Measurements from ENCODE around the gene TBC1D4. TPM values are rescaled to one million over a fixed set of nuclear protein-coding genes. Genes with fewer than 3 reads are reported as not detected.

Gene TBC1D4, protein sequence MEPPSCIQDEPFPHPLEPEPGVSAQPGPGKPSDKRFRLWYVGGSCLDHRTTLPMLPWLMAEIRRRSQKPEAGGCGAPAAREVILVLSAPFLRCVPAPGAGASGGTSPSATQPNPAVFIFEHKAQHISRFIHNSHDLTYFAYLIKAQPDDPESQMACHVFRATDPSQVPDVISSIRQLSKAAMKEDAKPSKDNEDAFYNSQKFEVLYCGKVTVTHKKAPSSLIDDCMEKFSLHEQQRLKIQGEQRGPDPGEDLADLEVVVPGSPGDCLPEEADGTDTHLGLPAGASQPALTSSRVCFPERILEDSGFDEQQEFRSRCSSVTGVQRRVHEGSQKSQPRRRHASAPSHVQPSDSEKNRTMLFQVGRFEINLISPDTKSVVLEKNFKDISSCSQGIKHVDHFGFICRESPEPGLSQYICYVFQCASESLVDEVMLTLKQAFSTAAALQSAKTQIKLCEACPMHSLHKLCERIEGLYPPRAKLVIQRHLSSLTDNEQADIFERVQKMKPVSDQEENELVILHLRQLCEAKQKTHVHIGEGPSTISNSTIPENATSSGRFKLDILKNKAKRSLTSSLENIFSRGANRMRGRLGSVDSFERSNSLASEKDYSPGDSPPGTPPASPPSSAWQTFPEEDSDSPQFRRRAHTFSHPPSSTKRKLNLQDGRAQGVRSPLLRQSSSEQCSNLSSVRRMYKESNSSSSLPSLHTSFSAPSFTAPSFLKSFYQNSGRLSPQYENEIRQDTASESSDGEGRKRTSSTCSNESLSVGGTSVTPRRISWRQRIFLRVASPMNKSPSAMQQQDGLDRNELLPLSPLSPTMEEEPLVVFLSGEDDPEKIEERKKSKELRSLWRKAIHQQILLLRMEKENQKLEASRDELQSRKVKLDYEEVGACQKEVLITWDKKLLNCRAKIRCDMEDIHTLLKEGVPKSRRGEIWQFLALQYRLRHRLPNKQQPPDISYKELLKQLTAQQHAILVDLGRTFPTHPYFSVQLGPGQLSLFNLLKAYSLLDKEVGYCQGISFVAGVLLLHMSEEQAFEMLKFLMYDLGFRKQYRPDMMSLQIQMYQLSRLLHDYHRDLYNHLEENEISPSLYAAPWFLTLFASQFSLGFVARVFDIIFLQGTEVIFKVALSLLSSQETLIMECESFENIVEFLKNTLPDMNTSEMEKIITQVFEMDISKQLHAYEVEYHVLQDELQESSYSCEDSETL (N-terminal part only)
- 10 to 100 TPM; 14.7 to 67.0 (median 31.0) TPM for total RNA-seq
- 10 to 100 TPM; 10.1 to 12.2 (median 10.6) TPM for polyA plus RNA-seq
- long read RNA-seq, donor 1 = 0 reads
- long read RNA-seq, donor 2 = 0 reads

DNA sequence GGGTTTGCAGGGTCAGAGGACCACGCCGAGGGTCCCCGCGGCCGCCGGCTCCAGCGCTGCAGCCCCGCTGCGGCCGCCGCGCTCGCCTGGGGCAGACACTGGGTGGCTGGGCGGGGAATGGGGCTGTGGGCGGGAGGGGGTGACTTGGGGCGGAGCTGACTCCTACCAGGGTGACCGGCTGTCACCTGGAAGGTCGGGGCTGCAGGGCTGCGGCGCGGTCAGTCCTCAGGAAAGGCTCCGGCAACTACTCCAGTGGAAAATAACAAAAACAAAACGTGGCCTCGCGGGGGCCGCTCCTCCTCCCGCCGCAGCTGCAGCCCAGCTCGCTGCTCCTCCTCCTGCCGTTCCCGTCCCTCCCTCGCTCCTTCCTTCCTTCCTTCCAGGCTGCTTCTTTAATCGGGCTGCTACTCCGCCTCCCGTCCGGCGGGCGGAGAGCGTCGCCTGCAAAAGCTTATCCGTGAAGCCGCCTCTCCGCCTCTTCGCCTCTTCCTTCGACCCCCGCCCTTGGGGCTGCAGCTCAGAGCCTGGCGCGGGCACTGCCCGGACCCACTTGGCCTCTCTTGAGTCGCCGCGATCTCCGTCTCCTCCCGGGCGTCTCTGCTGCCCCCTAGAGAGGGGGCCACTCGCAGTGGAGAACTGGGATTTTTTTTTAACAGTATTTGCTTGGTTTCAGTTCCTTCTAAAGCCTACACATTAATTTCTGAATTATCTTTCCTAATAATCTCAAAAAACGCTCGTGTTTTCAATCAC, at the start of gene TBC1D4:
TSS of gene TBC1D4 (minus strand) at position 100 of the 750 bp plus-strand sequence. CDS start 402 bp downstream, outside the sequence.
- H3K4me3 ChIP-seq = peak within 1 kb of the TSS; percentile 79 to 98 (median 86)
- no peaks in the 10 kb centered on the region for H3K36me3 ChIP-seq
- peaks cover 0 to 83% (median 25%) of the 10 kb centered on the region in 7 donors for H3K27me3 ChIP-seq (replicated peaks in 1 of 7)
- 0 to 1% (median 0%) methylated on average over 43 to 58 of the region's 58 CpGs for WGBS, 5 donors
- peak; percentile 92 for DNase-seq
- peak within 1 kb of the TSS; percentile 36 to 84 (median 78) for H3K27ac ChIP-seq
- intact Hi-C loops (cut with DNase I; ENCODE audit: low total_unique reads) = no loop called here
- H3K4me1 ChIP-seq = peaks cover 5 to 55% (median 33%) of the 10 kb centered on the region in 6 donors
- peak; percentile 77 to 89 (median 84) for TF ChIP-seq POLR2AphosphoS5 (IDR thresholded peaks at IDR 0.05)
- TF ChIP-seq POLR2A (IDR thresholded peaks at IDR 0.05) = peak in 1 of 3 donors; percentile 17
- TF ChIP-seq, protein P1, sequence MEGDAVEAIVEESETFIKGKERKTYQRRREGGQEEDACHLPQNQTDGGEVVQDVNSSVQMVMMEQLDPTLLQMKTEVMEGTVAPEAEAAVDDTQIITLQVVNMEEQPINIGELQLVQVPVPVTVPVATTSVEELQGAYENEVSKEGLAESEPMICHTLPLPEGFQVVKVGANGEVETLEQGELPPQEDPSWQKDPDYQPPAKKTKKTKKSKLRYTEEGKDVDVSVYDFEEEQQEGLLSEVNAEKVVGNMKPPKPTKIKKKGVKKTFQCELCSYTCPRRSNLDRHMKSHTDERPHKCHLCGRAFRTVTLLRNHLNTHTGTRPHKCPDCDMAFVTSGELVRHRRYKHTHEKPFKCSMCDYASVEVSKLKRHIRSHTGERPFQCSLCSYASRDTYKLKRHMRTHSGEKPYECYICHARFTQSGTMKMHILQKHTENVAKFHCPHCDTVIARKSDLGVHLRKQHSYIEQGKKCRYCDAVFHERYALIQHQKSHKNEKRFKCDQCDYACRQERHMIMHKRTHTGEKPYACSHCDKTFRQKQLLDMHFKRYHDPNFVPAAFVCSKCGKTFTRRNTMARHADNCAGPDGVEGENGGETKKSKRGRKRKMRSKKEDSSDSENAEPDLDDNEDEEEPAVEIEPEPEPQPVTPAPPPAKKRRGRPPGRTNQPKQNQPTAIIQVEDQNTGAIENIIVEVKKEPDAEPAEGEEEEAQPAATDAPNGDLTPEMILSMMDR (IDR thresholded peaks at IDR 0.05 in 8 of 11, conservative IDR thresholded peaks at IDR 0.05 in 3 of 11) = peak in 10 of 11 experiments; percentile 34 to 79 (median 76)
- H3K9me3 ChIP-seq = no peaks in the 10 kb centered on the region

DNA sequence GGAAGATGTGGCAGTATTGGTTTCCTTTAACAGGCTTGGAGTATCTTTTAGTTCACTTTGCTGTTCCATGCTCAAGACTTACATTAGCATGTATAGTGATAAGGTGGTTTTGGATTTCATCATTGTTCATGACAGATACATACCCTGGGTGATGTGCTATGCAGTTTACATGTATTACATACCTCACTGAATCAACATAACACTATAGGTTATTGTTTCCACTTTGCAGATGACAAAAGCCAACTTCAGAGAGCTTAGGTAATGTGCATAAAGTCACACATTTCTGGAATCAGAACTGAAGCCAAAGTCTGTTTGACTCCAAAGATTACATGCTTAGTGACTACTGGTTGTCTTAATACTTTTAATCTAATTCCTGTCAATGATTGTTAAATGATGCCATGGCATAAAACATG, 48.6 kb upstream of the TBC1D4 start:
- no peak overlapping the region for H3K4me3 ChIP-seq
- intact Hi-C loops (cut with DNase I; ENCODE audit: low total_unique reads) = no loop called here
- no peak for DNase-seq
- H3K27ac ChIP-seq = no peak overlapping the region
- H3K27me3 ChIP-seq (replicated peaks in 1 of 7) = no peaks in the 10 kb centered on the region
- peaks cover 3 to 40% (median 11%) of the 10 kb centered on the region in 6 donors for H3K4me1 ChIP-seq
- no peaks in the 10 kb centered on the region for H3K9me3 ChIP-seq
- TF ChIP-seq, protein P1 (IDR thresholded peaks at IDR 0.05 in 8 of 11, conservative IDR thresholded peaks at IDR 0.05 in 3 of 11) = no peak
- TF ChIP-seq POLR2A (IDR thresholded peaks at IDR 0.05) (no peak), POLR2AphosphoS5 (IDR thresholded peaks at IDR 0.05) (no peak)
- peaks cover 0 to 65% (median 11%) of the 10 kb centered on the region in 6 donors for H3K36me3 ChIP-seq

DNA sequence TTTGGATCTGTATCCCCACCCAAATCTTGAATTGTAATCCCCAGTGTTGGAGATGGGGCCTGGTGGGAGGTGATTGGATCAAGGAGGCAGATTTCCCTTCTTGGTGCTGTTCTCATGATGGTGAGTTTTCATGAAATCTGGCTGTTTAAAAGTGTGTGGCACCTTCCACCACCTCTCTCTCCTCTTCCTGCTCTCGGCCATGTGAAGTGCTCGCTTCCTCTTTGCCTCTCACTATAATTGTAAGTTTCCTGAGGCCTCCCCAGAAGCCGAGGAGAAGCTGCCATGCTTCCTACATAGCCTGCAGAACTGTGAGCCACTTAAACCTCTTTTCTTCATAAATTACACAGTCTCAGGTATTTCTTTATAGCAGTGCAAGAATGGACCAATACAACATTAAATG, 40.0 kb upstream of the TBC1D4 start:
- 45 to 54% (median 49%) methylated on average over 3 of the region's 3 CpGs for WGBS, 5 donors

More for the DNA sequence above, 40.0 kb upstream of the TBC1D4 start:
- no peak for DNase-seq
- TF ChIP-seq, protein P1 (IDR thresholded peaks at IDR 0.05 in 8 of 11, conservative IDR thresholded peaks at IDR 0.05 in 3 of 11) = no peak
- TF ChIP-seq POLR2A (IDR thresholded peaks at IDR 0.05) = no peak
- no peak for TF ChIP-seq POLR2AphosphoS5 (IDR thresholded peaks at IDR 0.05)
- Histone ChIP-seq H3K36me3 (peaks cover 0 to 20% (median 14%) of the 10 kb centered on the region in 6 donors), H3K9me3 (peaks cover 0 to 24% (median 6%) of the 10 kb centered on the region in 8 donors), H3K4me3 (no peak overlapping the region), H3K27me3 (replicated peaks in 1 of 7) (no peaks in the 10 kb centered on the region), H3K27ac (no peak overlapping the region), H3K4me1 (no peaks in the 10 kb centered on the region)
- intact Hi-C loops (cut with DNase I; ENCODE audit: low total_unique reads) = no loop called here
